ENCODE results near the gene PLIN3.
"Not testable (repeated sequence)": the region's sequence is repeated elsewhere in the genome, so short reads cannot be mapped to it uniquely, and the experiment has no call there.

GRCh38 chr19:4856468-4856867 lies 11.0 kb downstream of the PLIN3 start:
- not testable (repeated sequence) for TF ChIP-seq FOSL1 (IDR thresholded peaks at IDR 0.05; ENCODE audit: low read depth); CTCF (IDR thresholded peaks at IDR 0.05 in 2 of 3, conservative IDR thresholded peaks at IDR 0.05 in 1 of 3; ENCODE audit: borderline replicate concordance in 1 of 3, insufficient read depth in 1 of 3, low read depth in 2 of 3, low read length in 2 of 3); YY1 (IDR thresholded peaks at IDR 0.05; ENCODE audit: extremely low read depth, insufficient replicate concordance, low read depth, low read length); RAD21 (IDR thresholded peaks at IDR 0.05; ENCODE audit: low read depth); ZFX (IDR thresholded peaks at IDR 0.05); ZNF274 (IDR thresholded peaks at IDR 0.05; ENCODE audit: low read depth, low read length); MAX (IDR thresholded peaks at IDR 0.05)
